GM23338 (cell line): Measurements from ENCODE around the gene ITGAV. TPM values are rescaled to one million over a fixed set of nuclear protein-coding genes. Genes with fewer than 3 reads are reported as not detected.
"Not testable (repeated sequence)": the region's sequence is repeated elsewhere in the genome, so short reads cannot be mapped to it uniquely, and the experiment has no call there.

Experiments
- ATAC-seq: fragments of 200-7000 bp; cut with Tn5 transposase; 3 replicates; pipeline ENCODE4 v1.9.1; 2020
- DNase-seq: peaks from one replicate; pipeline ENCODE4 v3.0.0-alpha.2; 2015; ENCODE audit warnings: low spot score
- H2AFZ ChIP-seq: fragments of 200-600 bp; sonication (generic); 2 replicates; pipeline ENCODE4 v1.8.0; 2016; ENCODE audit warnings: antibody characterized with exemption, mild to moderate bottlenecking, moderate library complexity
- H3F3A ChIP-seq: fragments of 200-600 bp; sonication (generic); replicated peaks from 2 replicates; pipeline ENCODE4 v1.8.0; 2017; ENCODE audit warnings: antibody characterized with exemption, mixed run types, low read depth
- H3K27ac ChIP-seq: fragments of 200-600 bp; sonication (generic); 2 replicates; pipeline ENCODE4 v1.6.1; 2016; ENCODE audit warnings: low read depth
- H3K27me3 ChIP-seq: fragments of 200-600 bp; sonication (generic); 2 replicates; pipeline ENCODE4 v1.8.0; 2016; ENCODE audit warnings: mild to moderate bottlenecking, mixed run types, moderate library complexity; ENCODE audit not compliant: insufficient read depth
- H3K36me3 ChIP-seq: fragments of 200-600 bp; sonication (generic); 2 replicates; pipeline ENCODE4 v1.8.0; 2016; ENCODE audit warnings: mild to moderate bottlenecking; ENCODE audit not compliant: insufficient read depth
- H3K4me1 ChIP-seq: fragments of 200-600 bp; sonication (generic); 2 replicates; pipeline ENCODE4 v1.8.0; 2016; ENCODE audit warnings: mild to moderate bottlenecking, moderate library complexity; ENCODE audit not compliant: insufficient read depth
- H3K4me2 ChIP-seq: fragments of 200-600 bp; sonication (generic); 2 replicates; pipeline ENCODE4 v1.7.1; 2017; ENCODE audit warnings: mixed run types
- H3K4me3 ChIP-seq: fragments of 200-600 bp; sonication (generic); 2 replicates; pipeline ENCODE4 v1.6.1; 2016; ENCODE audit warnings: mixed run types
- H3K79me2 ChIP-seq: fragments of 200-600 bp; sonication (generic); replicated peaks from 2 replicates; pipeline ENCODE4 v1.8.0; 2017; ENCODE audit warnings: mild to moderate bottlenecking; ENCODE audit not compliant: insufficient read depth
- H3K9me2 ChIP-seq: fragments of 200-600 bp; sonication (generic); 2 replicates; pipeline ENCODE4 v1.8.0; 2017; ENCODE audit not compliant: insufficient read depth
- H4K20me1 ChIP-seq: fragments of 200-600 bp; sonication (generic); replicated peaks from 2 replicates; pipeline ENCODE4 v1.8.0; 2017; ENCODE audit warnings: mild to moderate bottlenecking; ENCODE audit not compliant: insufficient read depth
- H3K27ac Mint-ChIP-seq: 2 replicates; pipeline ENCODE4 v1.8.0; 2020; ENCODE audit warnings: inconsistent platforms, mild to moderate bottlenecking, moderate library complexity, mixed read lengths
- H3K27me3 Mint-ChIP-seq: 3 replicates; pipeline ENCODE4 v1.8.0; 2022; ENCODE audit warnings: low read depth, mild to moderate bottlenecking, moderate library complexity, mixed read lengths, inconsistent platforms; ENCODE audit not compliant: insufficient read depth, poor library complexity
- H3K36me3 Mint-ChIP-seq: 3 replicates; pipeline ENCODE4 v1.8.0; 2021; ENCODE audit warnings: low read depth, mild to moderate bottlenecking, inconsistent platforms, moderate library complexity, mixed read lengths
- H3K4me1 Mint-ChIP-seq: 3 replicates; pipeline ENCODE4 v1.8.0; 2020; ENCODE audit warnings: mild to moderate bottlenecking, inconsistent platforms, mixed read lengths
- H3K4me3 Mint-ChIP-seq: 3 replicates; pipeline ENCODE4 v1.8.0; 2021; ENCODE audit warnings: moderate library complexity, mild to moderate bottlenecking, inconsistent platforms, mixed read lengths
- H3K9me3 Mint-ChIP-seq: 3 replicates; pipeline ENCODE4 v1.8.0; 2020; ENCODE audit warnings: moderate library complexity, mild to moderate bottlenecking, inconsistent platforms, mixed read lengths
- EZH2 ChIP-seq: fragments of 200-600 bp; sonication (generic); IDR thresholded peaks from one replicate; pipeline ENCODE4 v1.8.0; 2017; ENCODE audit warnings: antibody characterized with exemption, mild to moderate bottlenecking, low read depth; ENCODE audit not compliant: unreplicated experiment
- EZH2phosphoT487 ChIP-seq: fragments of 200-600 bp; sonication (generic); IDR thresholded peaks from one replicate; pipeline ENCODE4 v1.8.1; 2018; ENCODE audit warnings: antibody characterized with exemption; ENCODE audit not compliant: unreplicated experiment
- STAT1 ChIP-seq: IDR thresholded peaks from one replicate; pipeline ENCODE4 v1.6.1; 2016; ENCODE audit warnings: antibody characterized with exemption; ENCODE audit not compliant: unreplicated experiment
- polyA plus RNA-seq: library from polyadenylated mRNA; unstranded; fragments of >200 nt; fragmentation: Nextera tagmentation; extraction: Ambion mirVana; gene quantifications from 2 replicates; pipeline ENCODE4 v1.2.1, GENCODE V29; 2016
- total RNA-seq: library from RNA; depleted of rRNA; stranded (reverse); fragments of >200 nt; shearing (Covaris generic); gene quantifications from 2 replicates; pipeline ENCODE4 v1.2.3, GENCODE V29; 2014
- TF ChIP-seq, protein P1 (sequence below): fragments of 250-450 bp; sonication (Bioruptor Pico); IDR thresholded peaks from 2 replicates; pipeline ENCODE4 v1.5.0; 2020; ENCODE audit warnings: mild to moderate bottlenecking, moderate library complexity
- TF ChIP-seq, protein P2 (sequence below): IDR thresholded peaks from one replicate; pipeline ENCODE4 v1.6.1; 2018; ENCODE audit warnings: antibody characterized with exemption; ENCODE audit not compliant: unreplicated experiment

The ITGAV gene
- total and polyA plus RNA-seq, 2 experiments from 2014 or later: 9.1 to 56.5 TPM

DNA sequence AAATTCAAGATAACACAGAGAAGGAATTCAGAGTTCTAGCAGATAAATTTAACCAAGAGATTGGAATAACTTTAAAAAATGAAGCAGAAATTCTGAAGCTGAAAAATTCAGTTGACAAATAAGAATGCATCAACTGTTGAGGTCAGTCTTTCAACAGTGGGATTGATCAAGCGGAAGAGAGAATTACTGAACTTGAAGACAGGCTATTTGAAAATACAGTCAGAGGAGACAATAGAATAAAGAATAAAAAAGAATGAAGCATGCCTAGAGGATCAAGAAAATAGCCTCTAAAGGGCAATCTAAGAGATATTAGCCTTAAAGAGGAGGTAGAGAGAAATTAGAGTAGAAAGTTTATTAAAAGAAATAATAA lies 27.7 kb upstream of the ITGAV start (continued):
- TF ChIP-seq, protein P1, sequence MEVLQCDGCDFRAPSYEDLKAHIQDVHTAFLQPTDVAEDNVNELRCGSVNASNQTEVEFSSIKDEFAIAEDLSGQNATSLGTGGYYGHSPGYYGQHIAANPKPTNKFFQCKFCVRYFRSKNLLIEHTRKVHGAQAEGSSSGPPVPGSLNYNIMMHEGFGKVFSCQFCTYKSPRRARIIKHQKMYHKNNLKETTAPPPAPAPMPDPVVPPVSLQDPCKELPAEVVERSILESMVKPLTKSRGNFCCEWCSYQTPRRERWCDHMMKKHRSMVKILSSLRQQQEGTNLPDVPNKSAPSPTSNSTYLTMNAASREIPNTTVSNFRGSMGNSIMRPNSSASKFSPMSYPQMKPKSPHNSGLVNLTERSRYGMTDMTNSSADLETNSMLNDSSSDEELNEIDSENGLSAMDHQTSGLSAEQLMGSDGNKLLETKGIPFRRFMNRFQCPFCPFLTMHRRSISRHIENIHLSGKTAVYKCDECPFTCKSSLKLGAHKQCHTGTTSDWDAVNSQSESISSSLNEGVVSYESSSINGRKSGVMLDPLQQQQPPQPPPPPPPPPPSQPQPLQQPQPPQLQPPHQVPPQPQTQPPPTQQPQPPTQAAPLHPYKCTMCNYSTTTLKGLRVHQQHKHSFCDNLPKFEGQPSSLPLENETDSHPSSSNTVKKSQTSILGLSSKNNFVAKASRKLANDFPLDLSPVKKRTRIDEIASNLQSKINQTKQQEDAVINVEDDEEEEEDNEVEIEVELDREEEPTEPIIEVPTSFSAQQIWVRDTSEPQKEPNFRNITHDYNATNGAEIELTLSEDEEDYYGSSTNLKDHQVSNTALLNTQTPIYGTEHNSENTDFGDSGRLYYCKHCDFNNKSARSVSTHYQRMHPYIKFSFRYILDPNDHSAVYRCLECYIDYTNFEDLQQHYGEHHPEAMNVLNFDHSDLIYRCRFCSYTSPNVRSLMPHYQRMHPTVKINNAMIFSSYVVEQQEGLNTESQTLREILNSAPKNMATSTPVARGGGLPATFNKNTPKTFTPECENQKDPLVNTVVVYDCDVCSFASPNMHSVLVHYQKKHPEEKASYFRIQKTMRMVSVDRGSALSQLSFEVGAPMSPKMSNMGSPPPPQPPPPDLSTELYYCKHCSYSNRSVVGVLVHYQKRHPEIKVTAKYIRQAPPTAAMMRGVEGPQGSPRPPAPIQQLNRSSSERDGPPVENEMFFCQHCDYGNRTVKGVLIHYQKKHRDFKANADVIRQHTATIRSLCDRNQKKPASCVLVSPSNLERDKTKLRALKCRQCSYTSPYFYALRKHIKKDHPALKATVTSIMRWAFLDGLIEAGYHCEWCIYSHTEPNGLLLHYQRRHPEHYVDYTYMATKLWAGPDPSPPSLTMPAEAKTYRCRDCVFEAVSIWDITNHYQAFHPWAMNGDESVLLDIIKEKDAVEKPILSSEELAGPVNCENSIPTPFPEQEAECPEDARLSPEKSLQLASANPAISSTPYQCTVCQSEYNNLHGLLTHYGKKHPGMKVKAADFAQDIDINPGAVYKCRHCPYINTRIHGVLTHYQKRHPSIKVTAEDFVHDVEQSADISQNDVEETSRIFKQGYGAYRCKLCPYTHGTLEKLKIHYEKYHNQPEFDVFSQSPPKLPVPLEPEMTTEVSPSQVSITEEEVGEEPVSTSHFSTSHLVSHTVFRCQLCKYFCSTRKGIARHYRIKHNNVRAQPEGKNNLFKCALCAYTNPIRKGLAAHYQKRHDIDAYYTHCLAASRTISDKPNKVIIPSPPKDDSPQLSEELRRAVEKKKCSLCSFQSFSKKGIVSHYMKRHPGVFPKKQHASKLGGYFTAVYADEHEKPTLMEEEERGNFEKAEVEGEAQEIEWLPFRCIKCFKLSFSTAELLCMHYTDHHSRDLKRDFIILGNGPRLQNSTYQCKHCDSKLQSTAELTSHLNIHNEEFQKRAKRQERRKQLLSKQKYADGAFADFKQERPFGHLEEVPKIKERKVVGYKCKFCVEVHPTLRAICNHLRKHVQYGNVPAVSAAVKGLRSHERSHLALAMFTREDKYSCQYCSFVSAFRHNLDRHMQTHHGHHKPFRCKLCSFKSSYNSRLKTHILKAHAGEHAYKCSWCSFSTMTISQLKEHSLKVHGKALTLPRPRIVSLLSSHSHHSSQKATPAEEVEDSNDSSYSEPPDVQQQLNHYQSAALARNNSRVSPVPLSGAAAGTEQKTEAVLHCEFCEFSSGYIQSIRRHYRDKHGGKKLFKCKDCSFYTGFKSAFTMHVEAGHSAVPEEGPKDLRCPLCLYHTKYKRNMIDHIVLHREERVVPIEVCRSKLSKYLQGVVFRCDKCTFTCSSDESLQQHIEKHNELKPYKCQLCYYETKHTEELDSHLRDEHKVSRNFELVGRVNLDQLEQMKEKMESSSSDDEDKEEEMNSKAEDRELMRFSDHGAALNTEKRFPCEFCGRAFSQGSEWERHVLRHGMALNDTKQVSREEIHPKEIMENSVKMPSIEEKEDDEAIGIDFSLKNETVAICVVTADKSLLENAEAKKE (CRISPR knock-in tag): no peak
- TF ChIP-seq, protein P2, sequence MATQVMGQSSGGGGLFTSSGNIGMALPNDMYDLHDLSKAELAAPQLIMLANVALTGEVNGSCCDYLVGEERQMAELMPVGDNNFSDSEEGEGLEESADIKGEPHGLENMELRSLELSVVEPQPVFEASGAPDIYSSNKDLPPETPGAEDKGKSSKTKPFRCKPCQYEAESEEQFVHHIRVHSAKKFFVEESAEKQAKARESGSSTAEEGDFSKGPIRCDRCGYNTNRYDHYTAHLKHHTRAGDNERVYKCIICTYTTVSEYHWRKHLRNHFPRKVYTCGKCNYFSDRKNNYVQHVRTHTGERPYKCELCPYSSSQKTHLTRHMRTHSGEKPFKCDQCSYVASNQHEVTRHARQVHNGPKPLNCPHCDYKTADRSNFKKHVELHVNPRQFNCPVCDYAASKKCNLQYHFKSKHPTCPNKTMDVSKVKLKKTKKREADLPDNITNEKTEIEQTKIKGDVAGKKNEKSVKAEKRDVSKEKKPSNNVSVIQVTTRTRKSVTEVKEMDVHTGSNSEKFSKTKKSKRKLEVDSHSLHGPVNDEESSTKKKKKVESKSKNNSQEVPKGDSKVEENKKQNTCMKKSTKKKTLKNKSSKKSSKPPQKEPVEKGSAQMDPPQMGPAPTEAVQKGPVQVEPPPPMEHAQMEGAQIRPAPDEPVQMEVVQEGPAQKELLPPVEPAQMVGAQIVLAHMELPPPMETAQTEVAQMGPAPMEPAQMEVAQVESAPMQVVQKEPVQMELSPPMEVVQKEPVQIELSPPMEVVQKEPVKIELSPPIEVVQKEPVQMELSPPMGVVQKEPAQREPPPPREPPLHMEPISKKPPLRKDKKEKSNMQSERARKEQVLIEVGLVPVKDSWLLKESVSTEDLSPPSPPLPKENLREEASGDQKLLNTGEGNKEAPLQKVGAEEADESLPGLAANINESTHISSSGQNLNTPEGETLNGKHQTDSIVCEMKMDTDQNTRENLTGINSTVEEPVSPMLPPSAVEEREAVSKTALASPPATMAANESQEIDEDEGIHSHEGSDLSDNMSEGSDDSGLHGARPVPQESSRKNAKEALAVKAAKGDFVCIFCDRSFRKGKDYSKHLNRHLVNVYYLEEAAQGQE: no peak
- TF ChIP-seq STAT1 (no peak), EZH2 (no peak), EZH2phosphoT487 (no peak)

DNA sequence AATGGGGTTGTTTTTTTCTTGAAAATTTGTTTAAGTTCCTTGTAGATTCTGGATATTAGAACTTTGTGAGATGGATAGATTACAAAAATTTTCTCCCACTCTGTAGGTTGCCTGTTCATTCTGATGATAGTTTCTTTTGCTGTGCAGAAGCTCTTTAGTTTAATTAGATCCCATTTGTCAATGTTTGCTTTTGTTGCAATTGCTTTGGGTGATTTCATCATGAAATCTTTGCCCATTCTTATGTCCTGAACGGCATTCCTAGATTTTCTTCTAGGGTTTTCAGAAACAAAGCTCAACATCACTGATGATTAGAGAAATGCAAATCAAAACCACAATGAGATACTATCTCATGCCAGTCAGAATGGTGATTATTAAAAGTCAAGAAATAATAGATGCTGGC lies 21.3 kb upstream of the ITGAV start:
- not testable (repeated sequence) for H2AFZ ChIP-seq, H3K36me3 ChIP-seq, H3K36me3 Mint-ChIP-seq, ATAC-seq, H3K4me3 ChIP-seq, DNase-seq, H3K79me2 ChIP-seq, H3F3A ChIP-seq, H3K27ac Mint-ChIP-seq, H3K27me3 ChIP-seq, H3K4me2 ChIP-seq, H3K9me3 Mint-ChIP-seq, H3K9me2 ChIP-seq, H3K27me3 Mint-ChIP-seq, H3K27ac ChIP-seq, H4K20me1 ChIP-seq, H3K4me3 Mint-ChIP-seq
- H3K4me1 Mint-ChIP-seq: peaks cover 14% of the 10 kb centered on the region
- H3K4me1 ChIP-seq: peaks cover 16% of the 10 kb centered on the region

DNA sequence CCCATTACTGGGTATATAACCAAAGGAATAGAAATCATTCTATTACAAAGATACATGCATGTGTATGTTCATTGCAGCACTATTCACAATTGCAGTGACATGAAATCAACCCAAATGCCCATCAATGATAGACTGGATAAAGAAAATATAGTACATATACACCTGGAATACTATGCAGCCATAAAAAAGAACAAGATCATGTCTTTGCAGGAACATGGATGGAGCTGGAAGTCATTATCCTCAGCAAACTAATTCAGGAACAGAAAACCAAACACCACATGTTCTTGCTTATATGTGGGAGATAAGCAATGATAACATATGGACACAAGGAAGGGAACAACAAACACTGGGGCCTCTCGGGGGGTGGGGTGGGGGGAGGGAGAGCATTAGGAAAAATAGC lies 20.7 kb upstream of the ITGAV start:
- DNase-seq, H3K27me3 Mint-ChIP-seq, H3K36me3 Mint-ChIP-seq, H3K27ac Mint-ChIP-seq, ATAC-seq, H3K27me3 ChIP-seq, H3K4me3 ChIP-seq, H3K79me2 ChIP-seq, H4K20me1 ChIP-seq, H2AFZ ChIP-seq, H3K4me3 Mint-ChIP-seq, H3K36me3 ChIP-seq, H3F3A ChIP-seq, H3K27ac ChIP-seq, H3K4me2 ChIP-seq, H3K9me3 Mint-ChIP-seq, H3K9me2 ChIP-seq: not testable (repeated sequence)
- peaks cover 14% of the 10 kb centered on the region for H3K4me1 Mint-ChIP-seq
- peaks cover 16% of the 10 kb centered on the region for H3K4me1 ChIP-seq
